HK-2 (cell line): ENCODE data around the gene PDXK.
A peak's percentile ranks its signal among the peaks of the same experiment; 100 is the strongest.

ENCODE experiments used
- DNase-seq: peaks from one replicate; pipeline ENCODE4 v3.0.0-alpha.2; 2018; ENCODE audit not compliant: unreplicated experiment

Gene PDXK

GRCh38 chr21:43779660-43780059 lies 60.7 kb downstream of the PDXK start:
- DNase-seq: no peak

- DNase-seq: no peak
Measured at GRCh38 chr21:43781846-43782245, 62.9 kb downstream of the PDXK start.

- no peak for DNase-seq
Measured at GRCh38 chr21:43782431-43783097, 63.6 kb downstream of the PDXK start.

- DNase-seq: no peak
Measured at GRCh38 chr21:43783098-43783700, 64.3 kb downstream of the PDXK start.

GRCh38 chr21:43785134-43785533 lies 66.2 kb downstream of the PDXK start:
- DNase-seq: no peak

GRCh38 chr21:43786300-43786806 lies 67.4 kb downstream of the PDXK start:
- no peak for DNase-seq

GRCh38 chr21:43786807-43787440 lies 68.0 kb downstream of the PDXK start:
- no peak for DNase-seq

- peak; percentile 86 for DNase-seq
Measured at GRCh38 chr21:43789276-43790009, 70.5 kb downstream of the PDXK start, which contains the start of gene RRP1. RRP1 (plus strand) TSS chr21:43789577; CDS start chr21:43789630, 53 bp downstream.

- DNase-seq: no peak
Measured at GRCh38 chr21:43790010-43790524, 71.1 kb downstream of the PDXK start.

GRCh38 chr21:43792406-43792805 lies 73.5 kb downstream of the PDXK start:
- DNase-seq: no peak

GRCh38 chr21:43793243-43793642 lies 74.3 kb downstream of the PDXK start:
- no peak for DNase-seq

GRCh38 chr21:43794311-43794710 lies 75.4 kb downstream of the PDXK start:
- DNase-seq: no peak

GRCh38 chr21:43794857-43795256 lies 75.9 kb downstream of the PDXK start:
- no peak for DNase-seq

- no peak for DNase-seq
Measured at GRCh38 chr21:43797415-43797814, 78.5 kb downstream of the PDXK start.

GRCh38 chr21:43797925-43798715 lies 79.2 kb downstream of the PDXK start:
- no peak for DNase-seq

- no peak for DNase-seq
Measured at GRCh38 chr21:43799301-43799840, 80.4 kb downstream of the PDXK start.

- no peak for DNase-seq
Measured at GRCh38 chr21:43800124-43800523, 81.2 kb downstream of the PDXK start.

- no peak for DNase-seq
Measured at GRCh38 chr21:43800566-43800965, 81.6 kb downstream of the PDXK start.

- no peak for DNase-seq
Measured at GRCh38 chr21:43801006-43801783, 82.3 kb downstream of the PDXK start.

- no peak for DNase-seq
Measured at GRCh38 chr21:43802713-43803313, 83.9 kb downstream of the PDXK start.
